ENCODE data around the gene SMCP. TPM values are rescaled to one million over a fixed set of nuclear protein-coding genes. Genes with fewer than 3 reads are reported as not detected.

SMCP gene
- total RNA-seq, 1 experiment from 2014 or later = not detected

DNA sequence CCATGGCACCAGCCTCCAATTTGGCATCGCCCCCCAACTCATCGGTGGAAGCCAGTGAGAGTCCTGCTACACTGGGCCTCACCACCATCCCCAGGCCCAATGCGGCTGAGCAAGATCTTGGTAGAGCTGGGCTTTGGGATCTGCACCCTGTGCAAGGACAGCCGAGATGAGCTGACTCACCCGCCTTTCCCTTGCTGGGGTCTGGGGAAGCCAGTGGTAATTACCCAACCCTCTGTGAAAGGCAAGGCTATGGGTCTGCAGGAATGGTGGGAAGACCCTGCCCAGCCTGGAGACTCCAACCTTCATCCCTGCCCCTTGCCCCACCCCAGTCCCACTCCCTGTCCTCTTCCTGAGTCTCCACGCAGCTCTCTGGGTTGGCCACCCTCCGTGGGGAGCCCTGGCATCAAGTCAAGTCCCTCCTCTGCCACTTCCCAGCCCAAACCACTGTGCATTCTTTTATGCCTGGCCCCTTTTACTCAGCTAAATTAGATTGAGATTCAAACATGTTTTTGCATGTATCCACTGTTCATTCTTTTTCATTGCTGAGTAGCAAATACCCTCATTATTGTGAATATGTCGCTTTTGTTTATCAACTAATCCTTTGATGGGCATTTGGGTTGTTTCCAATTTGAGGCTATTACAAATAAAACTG lies 8.8 kb downstream of the SMCP start:
- Histone ChIP-seq H3K27ac (ENCODE audit: low read depth, low read length, poor library complexity, severe bottlenecking) (no peak overlapping the region), H3K4me3 (ENCODE audit: low read depth, low read length, poor library complexity, severe bottlenecking) (no peak overlapping the region), H3K4me1 (ENCODE audit: insufficient read depth, low read length, poor library complexity, severe bottlenecking) (no peaks in the 10 kb centered on the region), H3K27me3 (replicated peaks; ENCODE audit: insufficient read depth, low read depth, low read length, poor library complexity) (peaks cover 12% of the 10 kb centered on the region), H3K9me3 (ENCODE audit: low read depth, low read length, poor library complexity, severe bottlenecking) (no peaks in the 10 kb centered on the region), H3K36me3 (ENCODE audit: insufficient read depth, low read length, poor library complexity, severe bottlenecking) (no peaks in the 10 kb centered on the region)
- no TSS peak for BruUV-seq (replicated peaks)
- DNase-seq (ENCODE audit: low spot score) = no peak
- ChIA-PET POLR2A (ENCODE audit: low non-redundant PET) (no interaction called here), CTCF (no interaction called here)
- no peak for TF ChIP-seq CTCF (conservative IDR thresholded peaks at IDR 0.05; ENCODE audit: low read depth, low read length)
- no peak for TF ChIP-seq EZH2 (IDR thresholded peaks at IDR 0.05; ENCODE audit: borderline replicate concordance, low read depth, low read length, poor library complexity, severe bottlenecking)
- intact Hi-C loops (cut with micrococcal nuclease; ENCODE audit: unreplicated experiment) = no loop called here

GRCh38 chr1:152888126-152888525 lies 10.0 kb downstream of the SMCP start:
- CTCF ChIA-PET = no interaction called here
- H3K4me1 ChIP-seq (ENCODE audit: insufficient read depth, low read length, poor library complexity, severe bottlenecking) = no peaks in the 10 kb centered on the region

GRCh38 chr1:152899027-152899426 lies 20.9 kb downstream of the SMCP start:
- intact Hi-C loops (cut with micrococcal nuclease; ENCODE audit: unreplicated experiment) = no loop called here
- DNase-seq (ENCODE audit: low spot score) = no peak
- Histone ChIP-seq H3K36me3 (ENCODE audit: insufficient read depth, low read length, poor library complexity, severe bottlenecking) (no peaks in the 10 kb centered on the region), H3K27ac (ENCODE audit: low read depth, low read length, poor library complexity, severe bottlenecking) (no peak overlapping the region), H3K9me3 (ENCODE audit: low read depth, low read length, poor library complexity, severe bottlenecking) (no peaks in the 10 kb centered on the region), H3K27me3 (replicated peaks; ENCODE audit: insufficient read depth, low read depth, low read length, poor library complexity) (peaks cover 63% of the 10 kb centered on the region), H3K4me1 (ENCODE audit: insufficient read depth, low read length, poor library complexity, severe bottlenecking) (no peaks in the 10 kb centered on the region), H3K4me3 (ENCODE audit: low read depth, low read length, poor library complexity, severe bottlenecking) (no peak overlapping the region)
- TF ChIP-seq CTCF (conservative IDR thresholded peaks at IDR 0.05; ENCODE audit: low read depth, low read length) (no peak), EZH2 (IDR thresholded peaks at IDR 0.05; ENCODE audit: borderline replicate concordance, low read depth, low read length, poor library complexity, severe bottlenecking) (no peak)
- ChIA-PET CTCF (no interaction called here), POLR2A (ENCODE audit: low non-redundant PET) (no interaction called here)
- no TSS peak for BruUV-seq (replicated peaks)

More at GRCh38 chr1:152888126-152888525, 10.0 kb downstream of the SMCP start:
- POLR2A ChIA-PET (ENCODE audit: low non-redundant PET) = no interaction called here
- H3K36me3 ChIP-seq (ENCODE audit: insufficient read depth, low read length, poor library complexity, severe bottlenecking) = no peaks in the 10 kb centered on the region
- no peak for TF ChIP-seq EZH2 (IDR thresholded peaks at IDR 0.05; ENCODE audit: borderline replicate concordance, low read depth, low read length, poor library complexity, severe bottlenecking)
- TF ChIP-seq CTCF (conservative IDR thresholded peaks at IDR 0.05; ENCODE audit: low read depth, low read length) = no peak
- H3K27ac ChIP-seq (ENCODE audit: low read depth, low read length, poor library complexity, severe bottlenecking) = no peak overlapping the region
- intact Hi-C loops (cut with micrococcal nuclease; ENCODE audit: unreplicated experiment) = no loop called here
- no peak overlapping the region for H3K4me3 ChIP-seq (ENCODE audit: low read depth, low read length, poor library complexity, severe bottlenecking)
- BruUV-seq (replicated peaks) = no TSS peak
- no peaks in the 10 kb centered on the region for H3K9me3 ChIP-seq (ENCODE audit: low read depth, low read length, poor library complexity, severe bottlenecking)
- peaks cover 21% of the 10 kb centered on the region for H3K27me3 ChIP-seq (replicated peaks; ENCODE audit: insufficient read depth, low read depth, low read length, poor library complexity)
- no peak for DNase-seq (ENCODE audit: low spot score)
